HG03521 (cell line): ENCODE results near the gene ELP5.

Experiments
- ATAC-seq: cut with Tn5 transposase; IDR thresholded peaks from one replicate; pipeline ENCODE4 v1.9.1; 2021; ENCODE audit warnings: mild to moderate bottlenecking, moderate library complexity; ENCODE audit not compliant: unreplicated experiment

ELP5 gene

GRCh38 chr17:7308625-7309433, 56.8 kb downstream of the ELP5 start:
- ATAC-seq: no peak
